ENCODE data around the gene OLFML2A. TPM values are rescaled to one million over a fixed set of nuclear protein-coding genes. Genes with fewer than 3 reads are reported as not detected.

Gene OLFML2A
- total RNA-seq, 1 experiment from 2014 or later, result 6.7 TPM

DNA sequence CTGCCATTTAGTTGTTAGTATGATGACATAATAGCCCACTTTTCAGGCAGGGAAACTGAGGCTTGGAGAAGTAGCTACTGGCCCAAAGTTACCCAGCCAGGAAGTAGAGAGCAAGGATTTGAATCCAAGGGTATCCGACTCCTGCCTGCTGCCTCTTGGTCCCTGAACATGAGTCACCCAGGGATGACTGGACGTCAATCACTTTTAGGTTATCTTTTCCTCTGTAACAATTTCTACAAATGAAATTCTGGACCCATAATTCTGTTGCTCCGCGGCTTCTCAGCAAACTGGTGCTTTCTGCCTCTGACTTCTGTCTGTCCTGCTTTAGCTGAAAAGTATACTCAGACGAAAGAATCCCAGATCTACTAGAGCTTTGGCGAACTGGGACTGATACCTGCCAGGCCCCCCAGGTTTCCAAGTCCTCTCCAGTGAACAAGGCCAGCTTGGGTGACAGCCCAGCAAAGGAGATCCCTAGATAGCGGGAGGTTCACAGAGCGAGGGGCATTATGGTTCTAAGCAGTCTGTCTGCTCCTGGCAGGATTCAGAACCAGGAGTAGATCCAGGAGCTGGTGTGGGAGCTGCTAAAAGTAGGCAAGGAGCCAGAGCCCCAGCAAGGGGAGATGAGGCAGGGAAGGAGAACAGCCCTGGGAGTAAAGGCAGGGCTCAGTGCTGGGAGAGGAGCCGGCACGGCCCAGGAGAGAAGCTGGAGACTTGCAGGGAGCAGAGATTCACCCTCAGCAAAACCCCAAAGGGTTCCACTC is 20.6 kb downstream of the OLFML2A start:
- Mint-ChIP-seq H3K4me3 (no peak overlapping the region), H3K4me1 (0 out of 2 replicates have a peak, but pooled peaks cover 4% of the 10 kb centered on the region), H3K9me3 (no peaks in the 10 kb centered on the region), H3K27ac (no peak overlapping the region), H3K27me3 (ENCODE audit: low read depth) (no peaks in the 10 kb centered on the region), H3K36me3 (no peaks in the 10 kb centered on the region)
- POLR2A ChIA-PET, result no interaction called here
- DNase-seq (ENCODE audit: low spot score), result no peak
- no peak for TF ChIP-seq OVOL2 (CRISPR knock-in tag; IDR thresholded peaks at IDR 0.05; ENCODE audit: borderline replicate concordance)
- TF ChIP-seq, protein P1, sequence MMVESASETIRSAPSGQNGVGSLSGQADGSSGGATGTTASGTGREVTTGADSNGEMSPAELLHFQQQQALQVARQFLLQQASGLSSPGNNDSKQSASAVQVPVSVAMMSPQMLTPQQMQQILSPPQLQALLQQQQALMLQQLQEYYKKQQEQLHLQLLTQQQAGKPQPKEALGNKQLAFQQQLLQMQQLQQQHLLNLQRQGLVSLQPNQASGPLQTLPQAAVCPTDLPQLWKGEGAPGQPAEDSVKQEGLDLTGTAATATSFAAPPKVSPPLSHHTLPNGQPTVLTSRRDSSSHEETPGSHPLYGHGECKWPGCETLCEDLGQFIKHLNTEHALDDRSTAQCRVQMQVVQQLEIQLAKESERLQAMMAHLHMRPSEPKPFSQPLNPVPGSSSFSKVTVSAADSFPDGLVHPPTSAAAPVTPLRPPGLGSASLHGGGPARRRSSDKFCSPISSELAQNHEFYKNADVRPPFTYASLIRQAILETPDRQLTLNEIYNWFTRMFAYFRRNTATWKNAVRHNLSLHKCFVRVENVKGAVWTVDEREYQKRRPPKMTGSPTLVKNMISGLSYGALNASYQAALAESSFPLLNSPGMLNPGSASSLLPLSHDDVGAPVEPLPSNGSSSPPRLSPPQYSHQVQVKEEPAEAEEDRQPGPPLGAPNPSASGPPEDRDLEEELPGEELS (CRISPR knock-in tag; IDR thresholded peaks at IDR 0.05), result no peak
- TF ChIP-seq, protein P2, sequence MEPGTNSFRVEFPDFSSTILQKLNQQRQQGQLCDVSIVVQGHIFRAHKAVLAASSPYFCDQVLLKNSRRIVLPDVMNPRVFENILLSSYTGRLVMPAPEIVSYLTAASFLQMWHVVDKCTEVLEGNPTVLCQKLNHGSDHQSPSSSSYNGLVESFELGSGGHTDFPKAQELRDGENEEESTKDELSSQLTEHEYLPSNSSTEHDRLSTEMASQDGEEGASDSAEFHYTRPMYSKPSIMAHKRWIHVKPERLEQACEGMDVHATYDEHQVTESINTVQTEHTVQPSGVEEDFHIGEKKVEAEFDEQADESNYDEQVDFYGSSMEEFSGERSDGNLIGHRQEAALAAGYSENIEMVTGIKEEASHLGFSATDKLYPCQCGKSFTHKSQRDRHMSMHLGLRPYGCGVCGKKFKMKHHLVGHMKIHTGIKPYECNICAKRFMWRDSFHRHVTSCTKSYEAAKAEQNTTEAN (CRISPR knock-in tag; IDR thresholded peaks at IDR 0.05), result no peak
- TF ChIP-seq ZNF138 (CRISPR knock-in tag; conservative IDR thresholded peaks at IDR 0.05), result no peak
- TF ChIP-seq NFYB (CRISPR knock-in tag; conservative IDR thresholded peaks at IDR 0.05; ENCODE audit: low read depth), result no peak
- TF ChIP-seq, protein P3, sequence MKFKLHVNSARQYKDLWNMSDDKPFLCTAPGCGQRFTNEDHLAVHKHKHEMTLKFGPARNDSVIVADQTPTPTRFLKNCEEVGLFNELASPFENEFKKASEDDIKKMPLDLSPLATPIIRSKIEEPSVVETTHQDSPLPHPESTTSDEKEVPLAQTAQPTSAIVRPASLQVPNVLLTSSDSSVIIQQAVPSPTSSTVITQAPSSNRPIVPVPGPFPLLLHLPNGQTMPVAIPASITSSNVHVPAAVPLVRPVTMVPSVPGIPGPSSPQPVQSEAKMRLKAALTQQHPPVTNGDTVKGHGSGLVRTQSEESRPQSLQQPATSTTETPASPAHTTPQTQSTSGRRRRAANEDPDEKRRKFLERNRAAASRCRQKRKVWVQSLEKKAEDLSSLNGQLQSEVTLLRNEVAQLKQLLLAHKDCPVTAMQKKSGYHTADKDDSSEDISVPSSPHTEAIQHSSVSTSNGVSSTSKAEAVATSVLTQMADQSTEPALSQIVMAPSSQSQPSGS (CRISPR knock-in tag; IDR thresholded peaks at IDR 0.05; ENCODE audit: borderline replicate concordance, low read depth), result no peak
- TF ChIP-seq, protein P4, sequence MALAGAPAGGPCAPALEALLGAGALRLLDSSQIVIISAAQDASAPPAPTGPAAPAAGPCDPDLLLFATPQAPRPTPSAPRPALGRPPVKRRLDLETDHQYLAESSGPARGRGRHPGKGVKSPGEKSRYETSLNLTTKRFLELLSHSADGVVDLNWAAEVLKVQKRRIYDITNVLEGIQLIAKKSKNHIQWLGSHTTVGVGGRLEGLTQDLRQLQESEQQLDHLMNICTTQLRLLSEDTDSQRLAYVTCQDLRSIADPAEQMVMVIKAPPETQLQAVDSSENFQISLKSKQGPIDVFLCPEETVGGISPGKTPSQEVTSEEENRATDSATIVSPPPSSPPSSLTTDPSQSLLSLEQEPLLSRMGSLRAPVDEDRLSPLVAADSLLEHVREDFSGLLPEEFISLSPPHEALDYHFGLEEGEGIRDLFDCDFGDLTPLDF (CRISPR knock-in tag; IDR thresholded peaks at IDR 0.05), result no peak
- CTCF ChIA-PET, result interaction anchor here (0.6 to 3.9 kb wide), 6 partner anchors 20 to 58 kb away, joined by 3 to 44 read pairs (median 4); partner anchors contain the start of genes OLFML2A and WDR38
- ATAC-seq, result no peak

DNA sequence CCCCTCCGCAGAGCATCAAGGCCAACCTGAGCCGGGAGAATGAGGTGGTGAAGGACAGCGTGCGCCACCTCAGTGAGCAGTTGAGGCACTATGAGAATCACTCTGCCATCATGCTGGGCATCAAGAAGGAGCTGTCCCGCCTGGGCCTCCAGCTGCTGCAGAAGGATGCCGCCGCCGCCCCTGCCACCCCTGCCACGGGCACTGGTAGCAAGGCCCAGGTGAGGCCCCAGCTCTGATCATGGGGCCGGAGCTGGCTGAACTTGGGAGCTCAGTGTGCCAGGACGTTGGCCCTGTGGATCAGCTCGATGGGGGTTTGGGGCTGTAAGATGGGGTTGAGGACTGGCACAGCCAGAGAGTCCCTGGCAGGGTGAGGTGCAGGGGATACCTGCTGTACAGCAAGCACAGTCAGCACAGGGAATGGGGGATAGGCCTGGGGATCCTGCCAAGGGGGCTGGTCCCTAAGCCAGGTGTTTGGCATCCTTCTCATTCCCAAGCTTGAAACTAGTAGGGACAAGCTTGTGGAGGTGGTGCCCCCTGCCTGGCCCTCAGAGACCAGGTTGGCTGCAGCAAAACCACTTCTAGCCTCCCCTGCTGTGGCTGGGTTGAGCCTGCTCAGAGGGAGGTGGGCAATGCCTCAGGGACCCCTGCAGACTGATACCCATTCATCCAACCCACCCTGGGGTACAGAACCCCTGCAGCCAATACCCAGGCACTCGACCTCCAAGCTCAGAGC is 22.5 kb downstream of the OLFML2A start:
- Mint-ChIP-seq H3K36me3 (no peaks in the 10 kb centered on the region), H3K27me3 (ENCODE audit: low read depth) (no peaks in the 10 kb centered on the region), H3K9me3 (no peaks in the 10 kb centered on the region), H3K4me1 (0 out of 2 replicates have a peak, but pooled peaks cover 4% of the 10 kb centered on the region), H3K27ac (no peak overlapping the region), H3K4me3 (no peak overlapping the region)
- POLR2A ChIA-PET, result no interaction called here
- ATAC-seq (no peak), DNase-seq (ENCODE audit: low spot score) (no peak)
- CTCF ChIA-PET, result interaction anchor here (0.7 to 4.5 kb wide), 11 partner anchors 9 to 262 kb away, joined by 3 to 32 read pairs (median 7); partner anchors contain the start of genes OLFML2A and WDR38
- TF ChIP-seq, protein P5, sequence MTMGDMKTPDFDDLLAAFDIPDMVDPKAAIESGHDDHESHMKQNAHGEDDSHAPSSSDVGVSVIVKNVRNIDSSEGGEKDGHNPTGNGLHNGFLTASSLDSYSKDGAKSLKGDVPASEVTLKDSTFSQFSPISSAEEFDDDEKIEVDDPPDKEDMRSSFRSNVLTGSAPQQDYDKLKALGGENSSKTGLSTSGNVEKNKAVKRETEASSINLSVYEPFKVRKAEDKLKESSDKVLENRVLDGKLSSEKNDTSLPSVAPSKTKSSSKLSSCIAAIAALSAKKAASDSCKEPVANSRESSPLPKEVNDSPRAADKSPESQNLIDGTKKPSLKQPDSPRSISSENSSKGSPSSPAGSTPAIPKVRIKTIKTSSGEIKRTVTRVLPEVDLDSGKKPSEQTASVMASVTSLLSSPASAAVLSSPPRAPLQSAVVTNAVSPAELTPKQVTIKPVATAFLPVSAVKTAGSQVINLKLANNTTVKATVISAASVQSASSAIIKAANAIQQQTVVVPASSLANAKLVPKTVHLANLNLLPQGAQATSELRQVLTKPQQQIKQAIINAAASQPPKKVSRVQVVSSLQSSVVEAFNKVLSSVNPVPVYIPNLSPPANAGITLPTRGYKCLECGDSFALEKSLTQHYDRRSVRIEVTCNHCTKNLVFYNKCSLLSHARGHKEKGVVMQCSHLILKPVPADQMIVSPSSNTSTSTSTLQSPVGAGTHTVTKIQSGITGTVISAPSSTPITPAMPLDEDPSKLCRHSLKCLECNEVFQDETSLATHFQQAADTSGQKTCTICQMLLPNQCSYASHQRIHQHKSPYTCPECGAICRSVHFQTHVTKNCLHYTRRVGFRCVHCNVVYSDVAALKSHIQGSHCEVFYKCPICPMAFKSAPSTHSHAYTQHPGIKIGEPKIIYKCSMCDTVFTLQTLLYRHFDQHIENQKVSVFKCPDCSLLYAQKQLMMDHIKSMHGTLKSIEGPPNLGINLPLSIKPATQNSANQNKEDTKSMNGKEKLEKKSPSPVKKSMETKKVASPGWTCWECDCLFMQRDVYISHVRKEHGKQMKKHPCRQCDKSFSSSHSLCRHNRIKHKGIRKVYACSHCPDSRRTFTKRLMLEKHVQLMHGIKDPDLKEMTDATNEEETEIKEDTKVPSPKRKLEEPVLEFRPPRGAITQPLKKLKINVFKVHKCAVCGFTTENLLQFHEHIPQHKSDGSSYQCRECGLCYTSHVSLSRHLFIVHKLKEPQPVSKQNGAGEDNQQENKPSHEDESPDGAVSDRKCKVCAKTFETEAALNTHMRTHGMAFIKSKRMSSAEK (CRISPR knock-in tag; IDR thresholded peaks at IDR 0.05; ENCODE audit: borderline replicate concordance), result no peak
- TF ChIP-seq GRHL2 (CRISPR knock-in tag; IDR thresholded peaks at IDR 0.05; ENCODE audit: insufficient replicate concordance, severe bottlenecking), result no peak
- no peak for TF ChIP-seq TCF7 (CRISPR knock-in tag; IDR thresholded peaks at IDR 0.05; ENCODE audit: low read depth)
- TF ChIP-seq, protein P6, sequence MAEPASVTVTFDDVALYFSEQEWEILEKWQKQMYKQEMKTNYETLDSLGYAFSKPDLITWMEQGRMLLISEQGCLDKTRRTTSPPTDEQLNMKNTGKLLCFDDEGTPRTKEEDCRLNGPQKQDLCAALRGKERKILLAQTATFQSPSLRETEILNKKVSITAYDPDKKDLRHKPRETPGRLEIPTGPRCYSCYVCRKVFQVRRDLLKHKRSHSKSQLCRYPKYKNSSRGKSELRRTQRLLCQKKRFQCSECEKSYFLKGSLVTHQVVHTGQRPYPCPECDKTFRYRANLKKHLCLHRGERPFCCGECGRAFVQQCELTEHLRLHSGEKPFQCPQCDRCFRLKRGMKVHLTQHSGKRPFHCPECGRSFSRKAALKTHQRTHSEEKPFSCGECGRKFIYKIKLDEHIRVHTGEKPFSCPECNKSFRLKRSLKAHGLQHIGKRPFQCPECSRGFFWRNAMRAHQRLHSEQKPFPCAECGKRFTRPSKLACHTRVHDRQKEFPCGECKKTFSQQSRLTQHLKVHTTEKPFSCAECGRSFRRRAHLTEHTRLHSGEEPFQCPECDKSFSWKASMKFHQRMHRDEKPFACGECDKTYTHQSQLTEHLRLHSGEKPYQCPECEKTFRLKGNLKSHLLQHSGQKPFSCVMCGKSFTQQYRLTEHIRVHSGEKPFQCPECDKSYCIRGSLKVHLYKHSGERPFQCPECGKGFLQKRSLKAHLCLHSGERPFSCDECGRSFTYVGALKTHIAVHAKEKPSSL (CRISPR knock-in tag; conservative IDR thresholded peaks at IDR 0.05), result no peak
- TF ChIP-seq ZNF423 (CRISPR knock-in tag; IDR thresholded peaks at IDR 0.05), result peak; percentile 71
- TF ChIP-seq, protein P7, sequence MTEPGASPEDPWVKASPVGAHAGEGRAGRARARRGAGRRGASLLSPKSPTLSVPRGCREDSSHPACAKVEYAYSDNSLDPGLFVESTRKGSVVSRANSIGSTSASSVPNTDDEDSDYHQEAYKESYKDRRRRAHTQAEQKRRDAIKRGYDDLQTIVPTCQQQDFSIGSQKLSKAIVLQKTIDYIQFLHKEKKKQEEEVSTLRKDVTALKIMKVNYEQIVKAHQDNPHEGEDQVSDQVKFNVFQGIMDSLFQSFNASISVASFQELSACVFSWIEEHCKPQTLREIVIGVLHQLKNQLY (CRISPR knock-in tag; IDR thresholded peaks at IDR 0.05), result no peak

Measured in WTC11 (cell line).